SIG-M5 (cell line): Measurements from ENCODE around the gene ZFP36.

Source experiments
- DNase-seq: peaks from one replicate; lab custom pipeline; 2025; lab: John Stamatoyannopoulos, UW

The ZFP36 gene

DNA sequence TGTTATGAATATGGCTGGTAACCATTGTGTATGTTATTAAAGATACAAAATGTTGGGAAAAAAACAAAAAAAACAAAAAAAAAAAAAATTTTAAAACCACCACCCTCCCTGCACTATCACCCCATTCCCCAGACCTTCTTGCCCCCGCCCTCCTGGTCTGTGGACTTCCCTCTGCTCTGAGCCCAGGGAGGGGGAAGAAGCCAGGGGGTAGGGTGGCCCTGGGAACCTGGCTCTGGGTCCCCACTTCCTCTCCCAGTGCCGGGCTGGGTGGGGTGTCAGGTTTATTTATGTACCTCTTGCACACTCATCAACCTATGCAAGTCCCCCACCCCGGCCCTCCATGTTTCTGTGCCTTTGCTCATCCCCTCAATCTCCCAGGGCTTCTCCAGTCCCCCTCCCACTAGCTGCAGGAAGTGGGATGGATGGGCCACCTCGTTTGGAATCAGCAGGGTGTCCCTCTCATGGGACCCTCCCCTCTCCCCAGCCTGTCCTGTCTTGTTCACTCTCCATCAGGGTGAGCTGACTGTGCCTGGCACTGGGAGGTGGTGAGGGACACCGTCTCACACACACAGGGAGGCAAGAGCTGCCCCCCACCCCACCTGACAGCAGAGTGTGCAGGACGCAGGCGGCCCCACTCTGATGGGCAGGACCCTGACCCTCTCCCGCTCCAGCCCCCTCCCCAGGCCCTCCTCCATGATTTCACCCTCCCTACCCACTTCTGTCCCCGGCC lies 21.6 kb upstream of the ZFP36 start:
- DNase-seq: no peak

DNA sequence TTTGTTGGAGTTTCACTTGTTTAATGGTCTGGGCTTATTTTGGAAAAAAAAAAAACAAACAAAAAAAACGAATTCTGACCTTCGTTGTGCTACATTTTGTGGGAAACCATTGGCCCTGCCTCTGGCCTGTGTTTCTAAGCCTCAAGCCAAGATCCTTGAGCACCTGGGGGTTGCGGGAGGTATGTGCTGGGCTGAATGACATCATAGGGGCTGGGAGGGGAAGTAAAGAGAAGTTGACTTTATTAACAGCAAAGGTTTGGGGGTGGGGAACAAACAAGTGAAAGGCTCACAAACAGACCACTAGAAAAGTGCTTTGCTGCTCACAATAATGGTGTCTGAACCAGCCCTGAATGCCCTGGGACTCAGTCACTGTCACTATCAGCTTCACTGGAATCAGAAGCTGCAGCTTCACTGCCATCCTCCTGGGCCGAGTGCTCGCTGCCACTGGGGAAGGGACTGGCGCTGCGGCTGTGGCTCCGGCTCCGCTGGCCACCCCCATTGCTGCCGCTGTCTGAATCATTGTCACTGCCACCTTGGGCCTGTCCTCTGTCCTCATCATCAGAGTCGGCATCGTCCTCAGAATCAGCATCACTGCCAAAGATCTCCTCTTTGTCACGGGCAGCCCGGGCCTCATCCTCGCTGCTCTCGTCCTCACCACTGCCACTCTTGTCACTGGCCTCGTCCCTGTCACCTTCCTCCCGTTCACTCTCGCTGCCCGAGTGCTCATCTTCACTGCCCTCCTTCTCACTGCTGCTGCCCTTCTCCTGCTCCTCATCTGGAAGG lies 20.8 kb upstream of the ZFP36 start:
- DNase-seq: no peak

DNA sequence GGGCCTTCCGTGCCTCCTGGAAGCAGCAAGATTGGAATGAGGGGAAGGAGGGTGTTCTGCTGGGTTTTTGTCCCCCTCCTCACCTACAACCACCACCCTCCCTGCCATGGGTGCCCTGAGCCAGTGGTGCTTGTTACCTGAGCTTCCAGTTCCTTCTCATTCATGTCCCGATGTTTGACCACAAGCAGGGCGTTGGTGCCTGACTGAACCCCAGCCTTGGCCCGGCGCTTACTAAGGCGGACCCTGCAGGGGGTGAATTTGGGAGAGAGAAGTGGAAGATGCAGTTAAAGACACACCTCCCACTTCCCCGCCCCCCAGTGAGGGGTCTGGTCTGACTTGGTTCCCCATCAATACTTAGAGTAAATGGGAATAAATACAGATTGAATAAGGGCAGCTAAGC lies 20.1 kb upstream of the ZFP36 start:
- no peak for DNase-seq

DNA sequence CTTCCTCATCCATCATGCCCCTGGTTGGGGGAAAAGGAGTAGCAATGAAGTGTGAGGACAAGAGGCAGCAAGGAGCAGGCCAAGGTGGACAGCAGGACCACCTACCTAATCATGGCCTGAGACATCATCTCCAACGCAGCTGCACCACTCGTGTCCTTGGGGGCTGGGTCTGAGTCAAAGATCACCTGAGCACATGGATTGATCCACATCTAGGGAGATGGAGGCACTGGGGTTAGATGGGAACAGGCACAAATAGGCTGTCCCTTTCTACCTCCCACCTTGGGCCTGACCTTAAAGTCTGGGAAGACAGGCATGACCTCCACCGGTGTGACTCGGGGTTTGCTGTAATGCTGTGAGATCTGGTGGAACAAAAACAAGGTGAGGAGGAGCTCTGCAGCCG lies 18.0 kb upstream of the ZFP36 start:
- no peak for DNase-seq

DNA sequence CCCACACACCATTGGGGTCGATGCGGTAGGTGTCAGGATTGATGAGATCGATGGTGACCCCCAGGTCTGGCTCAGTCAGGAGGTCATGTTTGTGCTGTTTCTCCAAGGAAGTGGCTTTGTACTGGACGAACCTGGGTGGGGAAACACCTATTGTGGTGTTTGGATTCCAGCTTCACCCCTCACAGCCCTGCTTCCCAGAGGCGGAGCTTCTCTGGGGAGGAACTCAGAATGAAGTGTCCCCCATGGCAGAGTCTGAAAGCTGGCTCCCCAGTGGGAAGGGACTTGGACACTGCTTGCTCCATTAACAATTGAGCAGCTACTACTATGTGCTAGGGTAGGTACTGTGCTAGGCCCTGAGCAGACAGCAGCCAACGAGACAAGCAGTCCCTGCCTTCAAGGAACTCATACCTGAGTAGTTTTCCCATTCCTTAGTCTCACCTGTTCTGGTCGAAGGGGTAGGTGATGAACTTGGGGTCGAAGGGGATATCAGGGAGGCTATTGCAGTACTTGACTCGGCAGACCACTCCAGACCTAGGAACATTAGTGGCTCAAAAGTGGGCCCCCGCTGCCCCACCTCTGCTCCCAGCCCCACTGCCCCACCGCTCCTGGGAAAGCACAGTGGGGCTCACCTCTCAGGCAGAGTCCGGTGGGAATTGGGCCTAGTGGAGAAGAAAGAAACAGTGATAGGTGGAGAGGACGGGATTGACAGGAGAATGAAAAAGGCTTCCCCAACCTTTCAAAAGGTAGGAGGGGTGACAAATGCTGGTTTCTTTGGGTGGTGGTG lies 16.8 kb upstream of the ZFP36 start:
- no peak for DNase-seq

DNA sequence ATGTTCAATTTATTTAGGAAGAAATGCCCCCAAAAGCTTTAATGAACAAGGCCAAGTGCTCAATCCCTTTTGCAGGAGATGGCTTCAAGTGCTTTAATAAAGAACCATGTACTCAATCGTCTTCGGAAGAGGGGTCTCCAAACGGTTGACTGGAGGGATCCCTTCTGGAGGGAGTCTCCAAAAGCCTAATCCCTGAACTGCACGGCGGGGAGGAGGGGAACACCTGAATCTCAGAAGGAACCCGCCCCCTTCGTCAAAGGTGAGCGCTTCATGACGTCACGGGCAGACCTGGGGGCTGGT lies 16.2 kb upstream of the ZFP36 start:
- no peak for DNase-seq

DNA sequence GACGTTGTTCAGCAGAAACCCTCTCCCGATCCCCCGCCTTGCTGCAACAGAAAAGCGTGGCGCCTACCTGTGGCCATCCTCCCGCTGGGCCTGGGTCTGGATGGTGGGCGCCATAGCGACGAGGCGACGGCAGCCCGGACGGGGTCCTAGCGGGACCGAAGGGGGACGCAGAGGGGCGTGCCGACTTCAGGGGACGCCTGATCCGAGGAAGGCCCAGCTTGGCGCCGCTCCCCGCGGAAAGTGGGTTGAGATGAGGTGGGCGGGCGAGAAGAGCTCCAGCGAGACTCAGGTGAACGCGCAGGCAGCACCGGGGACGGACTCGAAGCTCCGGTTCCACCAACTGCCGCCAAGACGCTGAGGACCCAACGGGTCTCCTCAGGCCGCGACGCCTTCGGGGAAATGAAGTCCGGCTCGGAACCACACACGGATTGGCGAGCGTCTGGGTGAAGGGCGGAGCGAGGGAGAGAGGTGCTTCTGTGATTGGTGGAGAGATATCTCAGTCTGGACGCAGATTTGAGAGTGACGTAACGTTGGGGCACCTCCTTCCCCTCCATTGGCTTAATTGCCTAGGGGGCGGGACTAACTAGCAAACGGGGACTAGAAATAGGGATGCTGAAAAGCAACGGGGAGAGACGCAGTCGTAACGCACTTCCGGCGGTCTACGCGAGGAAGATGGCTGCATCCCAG lies 15.8 kb upstream of the ZFP36 start, which contains the start of the genes MED29 and PAF1:
TSS of gene MED29 (plus strand) at position 628 of the 687 bp plus-strand sequence. CDS start at position 673, 45 bp downstream.
TSS of gene PAF1 (minus strand) at position 356 of the 687 bp plus-strand sequence. CDS start at position 114, 242 bp downstream.
- peak; percentile 97 for DNase-seq

DNA sequence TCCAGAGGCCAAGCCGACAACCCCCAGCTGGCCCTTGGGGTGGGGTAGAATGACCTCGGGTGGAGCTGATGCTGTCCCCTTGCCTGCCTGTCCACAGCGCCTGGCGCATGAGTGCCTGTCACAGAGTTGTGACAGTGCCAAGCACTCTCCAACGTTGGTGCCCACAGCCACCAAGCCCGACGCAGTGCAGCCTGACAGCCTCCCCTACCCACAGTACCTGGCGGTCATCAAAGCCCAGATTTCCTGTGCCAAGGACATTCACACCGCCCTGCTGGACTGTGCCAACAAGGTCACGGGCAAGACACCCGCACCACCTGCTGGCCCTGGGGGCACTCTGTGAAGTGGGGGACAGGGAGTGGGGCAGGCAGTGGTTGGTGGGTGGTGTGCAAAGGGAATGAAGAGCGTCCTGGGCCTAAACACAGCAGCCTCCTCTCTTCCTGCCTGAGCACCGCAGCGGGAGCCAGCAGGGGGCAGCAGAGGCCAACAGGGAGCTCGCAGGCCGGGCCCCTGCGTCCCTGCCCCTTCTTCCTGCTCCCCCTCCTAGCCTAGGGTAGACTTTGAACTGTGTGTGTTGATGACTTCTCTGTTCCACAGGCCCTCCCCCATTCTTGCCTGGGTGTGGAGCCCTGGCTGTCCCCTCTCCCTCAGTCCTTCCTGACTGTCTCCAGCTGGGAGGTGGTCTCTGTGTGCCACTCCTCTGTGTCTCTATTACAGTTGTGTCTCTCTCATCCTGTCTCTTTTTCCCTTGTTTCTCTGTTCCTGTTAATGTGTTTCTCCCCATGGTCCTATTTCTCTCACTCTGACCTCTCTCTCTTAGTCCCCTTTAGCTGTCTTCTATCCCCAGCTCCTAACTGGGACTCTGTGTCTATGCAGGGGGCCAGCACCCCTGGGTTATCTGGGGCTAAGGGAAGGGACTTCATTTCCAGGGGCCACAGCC lies 9.0 kb upstream of the ZFP36 start:
- DNase-seq: peak; percentile 43

DNA sequence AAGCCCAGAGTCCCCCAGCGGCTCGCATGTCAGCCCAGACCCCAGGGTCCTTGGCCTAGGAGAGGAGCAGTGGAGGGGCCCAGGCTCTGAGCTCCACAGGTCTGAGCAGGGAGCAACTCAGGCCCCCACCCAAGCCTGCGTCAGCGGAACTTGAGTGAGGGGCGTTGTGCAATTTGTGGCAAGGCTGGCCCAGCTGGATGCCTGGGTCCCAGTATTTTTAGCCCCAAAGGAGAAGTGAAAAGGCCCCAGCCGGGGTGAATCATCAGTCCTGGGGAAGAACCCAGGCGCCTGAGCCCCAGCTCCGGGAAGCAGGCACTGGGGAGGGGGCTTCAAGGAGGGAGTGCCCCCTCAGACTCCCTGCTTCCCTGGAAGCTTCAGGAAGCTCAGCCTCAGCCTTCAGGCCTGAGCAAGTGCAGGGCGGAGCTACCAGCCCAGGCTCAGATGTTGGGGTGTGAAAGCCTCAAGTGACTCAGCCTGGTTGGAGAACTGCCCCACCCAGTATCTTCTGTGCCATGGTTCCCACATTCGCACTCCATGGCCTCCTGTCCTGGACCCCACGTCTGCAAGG lies 8.3 kb upstream of the ZFP36 start:
- DNase-seq: peak; percentile 79

DNA sequence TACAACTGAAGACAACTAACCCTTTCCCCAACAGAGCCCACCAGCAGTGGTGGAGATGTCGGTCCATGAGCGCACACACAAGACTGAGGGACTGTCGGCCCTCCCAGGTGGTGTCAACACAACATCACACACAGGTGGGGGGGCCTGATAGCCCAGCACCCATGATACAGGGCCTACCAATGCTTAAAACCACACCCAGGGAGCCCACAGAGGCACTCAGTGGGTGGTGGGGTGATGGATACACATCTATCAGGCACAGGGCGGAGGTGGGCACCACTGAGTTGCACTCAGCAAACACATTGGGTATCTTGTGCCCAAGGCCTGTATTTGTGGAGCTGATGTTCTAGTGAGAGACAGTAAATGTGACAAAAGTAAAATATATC lies 7.0 kb upstream of the ZFP36 start:
- DNase-seq: no peak

DNA sequence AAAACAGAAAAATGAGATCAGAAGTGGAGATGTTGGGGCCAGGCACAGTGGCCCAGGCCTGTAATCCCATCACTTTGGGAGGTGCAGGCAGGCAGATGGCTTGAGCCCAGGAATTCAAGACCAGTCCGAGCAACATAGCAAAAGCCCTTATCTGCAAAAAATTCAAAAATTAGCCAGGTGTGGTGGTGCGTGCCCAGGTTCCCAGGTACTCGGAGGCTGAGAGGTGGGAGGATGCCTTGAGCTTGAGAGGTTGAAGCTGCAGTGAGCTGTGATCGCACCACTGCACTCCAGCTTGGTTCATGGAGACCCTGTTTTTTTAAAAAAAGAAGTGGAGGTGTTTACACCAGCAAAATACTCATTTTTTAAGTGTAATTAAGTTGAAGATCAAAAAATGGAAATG lies 6.6 kb upstream of the ZFP36 start:
- DNase-seq: no peak

DNA sequence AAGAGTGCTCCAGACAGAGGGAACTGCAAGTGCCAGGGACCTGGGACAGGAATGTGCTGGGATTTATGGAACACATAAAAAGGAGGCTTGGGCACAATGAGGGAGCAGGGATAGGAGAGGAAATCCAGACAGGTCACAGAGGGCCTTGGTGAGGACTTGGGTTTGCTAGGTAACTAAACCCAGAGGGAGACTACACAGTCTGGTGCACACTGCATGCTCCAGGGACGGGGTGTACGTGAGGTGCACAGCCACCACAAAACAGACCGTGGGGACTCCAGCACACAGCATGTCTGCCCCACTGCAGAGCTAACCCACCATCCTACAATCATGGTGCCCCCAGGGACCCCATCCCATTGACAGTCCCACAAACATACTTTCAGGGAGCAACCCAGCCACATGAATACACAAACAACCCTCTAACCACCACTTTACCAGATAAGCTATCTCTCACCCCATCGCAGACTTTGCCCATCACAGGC lies 5.5 kb upstream of the ZFP36 start:
- DNase-seq: no peak

DNA sequence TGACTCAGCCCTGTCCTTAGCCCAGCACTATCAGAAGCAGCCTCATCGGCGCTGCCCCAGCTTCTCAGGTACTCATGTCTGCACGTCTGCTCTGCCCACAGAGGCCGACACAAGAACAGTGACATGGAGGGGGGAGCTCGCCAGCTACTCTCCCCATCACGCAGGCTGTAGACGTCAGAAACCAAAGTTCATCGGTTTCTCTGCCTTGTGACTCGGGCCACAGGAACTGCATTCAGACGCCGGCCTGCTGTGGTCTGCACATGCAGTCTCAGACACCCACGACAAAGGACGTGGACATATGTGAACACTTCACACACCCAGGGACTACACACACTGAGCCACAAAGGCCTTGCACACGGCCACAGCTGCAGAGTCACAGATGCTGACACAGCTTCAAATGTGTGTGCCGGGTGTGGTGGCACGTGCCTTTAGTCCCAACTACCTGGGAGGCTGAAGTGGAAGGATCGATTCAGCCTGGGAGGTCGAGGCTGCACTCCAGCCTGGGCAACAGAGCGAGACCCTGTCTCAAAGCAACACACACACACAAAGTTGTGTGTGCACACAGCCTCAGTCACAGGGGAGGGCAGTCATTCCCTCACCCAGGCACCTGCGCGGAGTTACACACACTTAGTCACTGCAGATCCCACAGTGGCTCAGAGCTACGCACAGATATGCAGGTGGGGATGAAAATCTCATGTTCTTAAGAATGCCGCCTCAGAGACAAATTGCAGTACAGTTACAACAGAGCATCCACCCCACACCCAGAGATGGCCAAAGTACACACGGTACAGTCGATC lies 4.9 kb upstream of the ZFP36 start:
- DNase-seq: no peak

DNA sequence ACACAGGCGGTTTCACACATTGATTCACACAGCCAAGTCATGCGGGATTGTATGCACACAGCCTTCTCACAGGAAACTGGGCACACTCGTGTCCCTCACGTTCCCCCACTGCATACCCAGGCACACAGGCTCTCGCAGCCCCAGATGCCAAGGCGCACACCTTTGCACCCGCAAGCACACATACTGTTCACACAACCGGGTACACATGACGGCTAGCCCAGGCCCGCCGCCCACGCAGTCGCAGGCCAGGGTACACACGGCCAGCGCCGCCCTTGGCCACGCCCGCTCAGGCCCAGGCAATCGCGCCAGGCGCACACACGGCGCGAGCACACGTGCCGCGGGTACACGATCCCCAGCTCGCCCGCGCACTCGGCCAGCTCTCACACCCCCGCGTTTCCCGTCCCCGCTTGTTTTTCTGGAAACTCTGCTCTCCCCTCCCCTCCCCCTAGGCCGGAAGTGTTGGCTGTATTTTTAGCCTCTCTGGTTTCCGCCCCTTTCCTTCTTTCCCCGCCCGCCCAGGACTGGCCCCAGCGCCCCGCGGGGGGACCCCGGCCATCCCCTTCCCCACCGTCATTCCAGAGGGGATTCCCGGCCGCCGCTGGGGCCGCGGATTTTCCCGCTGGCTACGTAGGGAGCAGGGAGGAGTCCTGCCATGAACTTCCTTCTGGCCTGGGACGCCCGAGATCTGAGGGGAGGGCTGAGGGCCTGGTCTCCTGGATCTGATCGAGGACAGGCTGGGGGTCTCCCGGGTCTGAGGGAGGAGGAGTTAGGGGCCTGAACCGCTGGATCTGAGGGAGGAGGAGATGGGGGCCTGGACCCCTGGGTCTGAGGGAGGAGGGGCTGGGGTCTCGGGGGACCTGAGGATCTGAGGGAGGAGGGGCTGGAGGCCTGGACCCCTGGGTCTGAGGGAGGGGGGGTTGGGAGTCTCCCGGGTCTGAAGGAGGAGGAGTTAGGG lies 4.0 kb upstream of the ZFP36 start:
- no peak for DNase-seq

DNA sequence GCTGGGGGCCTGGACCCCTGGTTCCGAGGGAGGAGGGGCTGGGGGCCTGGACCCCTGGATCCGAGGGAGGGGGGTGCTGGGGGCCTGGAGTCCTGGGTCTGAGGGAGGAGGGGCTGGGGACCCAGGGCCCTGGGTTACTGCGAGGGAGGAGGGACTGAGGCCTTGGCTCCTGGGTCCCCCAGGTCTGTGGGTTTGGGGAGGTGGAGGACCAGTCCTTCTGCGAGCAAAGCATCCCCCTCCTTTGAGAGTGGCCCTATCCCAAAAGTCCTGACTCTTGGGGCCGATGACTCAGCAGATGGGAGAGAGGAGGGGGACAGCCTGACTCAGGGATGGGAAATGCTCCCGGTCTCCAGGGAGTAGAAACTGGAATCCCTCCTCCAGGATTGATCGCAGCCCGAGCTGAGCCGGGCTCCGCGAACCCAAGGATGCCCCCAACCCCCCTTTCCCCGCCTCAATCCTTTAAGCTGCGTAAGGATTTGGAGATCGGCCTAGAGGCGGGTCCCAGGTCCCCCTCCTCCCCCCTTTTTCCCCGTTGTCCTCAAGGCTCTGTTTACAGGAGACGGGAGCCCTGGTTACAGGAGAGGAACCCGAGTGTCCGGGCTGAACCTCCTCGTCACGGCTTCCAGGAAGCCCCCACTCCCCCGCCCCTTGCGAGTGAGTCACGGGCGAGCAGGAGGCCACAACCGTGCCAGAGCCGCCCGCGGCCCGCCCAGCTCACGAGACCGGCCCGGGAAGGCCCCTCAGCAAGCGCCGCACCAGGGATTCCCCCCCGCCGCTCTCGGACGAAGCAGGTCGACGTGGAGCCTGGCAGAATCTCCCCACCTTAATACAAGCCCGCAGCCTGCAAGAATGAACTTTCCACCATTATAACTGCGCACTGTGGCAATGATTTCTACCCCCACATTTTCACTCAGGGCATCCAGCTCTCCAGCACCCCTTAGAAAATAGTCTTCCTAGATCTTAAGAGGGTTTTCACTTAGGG lies 3.0 kb upstream of the ZFP36 start:
- DNase-seq: peak; percentile 69

DNA sequence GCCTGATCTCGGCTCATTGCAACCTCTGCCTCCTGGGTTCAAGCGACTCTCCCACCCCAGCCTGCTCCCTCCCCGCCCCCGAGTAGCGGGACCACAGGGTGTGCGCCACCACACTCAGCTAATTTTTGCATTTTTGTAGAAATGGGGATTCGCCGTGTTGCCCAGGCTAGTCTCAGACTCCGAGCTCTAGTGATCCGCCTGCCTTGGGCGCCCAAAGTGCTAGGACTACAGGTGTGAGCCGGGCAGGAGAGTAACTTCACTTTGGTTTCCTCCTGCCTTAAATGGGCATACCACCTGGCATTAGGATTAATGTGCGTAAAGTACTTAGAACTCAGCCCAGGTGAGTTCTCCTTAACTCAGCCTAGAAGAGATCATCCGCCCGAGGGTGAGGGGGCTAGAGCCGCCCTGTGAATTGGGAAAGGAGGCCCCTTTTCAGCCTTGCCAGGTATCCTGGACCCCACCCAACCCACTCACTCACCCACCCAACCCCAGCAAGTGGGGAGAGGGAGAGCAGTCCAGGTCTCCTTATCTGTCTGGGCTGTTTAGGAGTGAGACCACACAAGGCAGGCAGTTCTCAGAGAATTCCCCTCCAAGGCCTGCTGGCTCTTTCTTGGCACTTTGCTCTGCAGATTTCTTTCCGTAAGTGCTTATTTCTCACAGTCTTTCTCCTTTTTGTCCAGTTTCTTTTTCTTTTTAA lies 1.2 kb upstream of the ZFP36 start:
- DNase-seq: no peak
